Measurements from ENCODE around the gene C9orf85.

DNA sequence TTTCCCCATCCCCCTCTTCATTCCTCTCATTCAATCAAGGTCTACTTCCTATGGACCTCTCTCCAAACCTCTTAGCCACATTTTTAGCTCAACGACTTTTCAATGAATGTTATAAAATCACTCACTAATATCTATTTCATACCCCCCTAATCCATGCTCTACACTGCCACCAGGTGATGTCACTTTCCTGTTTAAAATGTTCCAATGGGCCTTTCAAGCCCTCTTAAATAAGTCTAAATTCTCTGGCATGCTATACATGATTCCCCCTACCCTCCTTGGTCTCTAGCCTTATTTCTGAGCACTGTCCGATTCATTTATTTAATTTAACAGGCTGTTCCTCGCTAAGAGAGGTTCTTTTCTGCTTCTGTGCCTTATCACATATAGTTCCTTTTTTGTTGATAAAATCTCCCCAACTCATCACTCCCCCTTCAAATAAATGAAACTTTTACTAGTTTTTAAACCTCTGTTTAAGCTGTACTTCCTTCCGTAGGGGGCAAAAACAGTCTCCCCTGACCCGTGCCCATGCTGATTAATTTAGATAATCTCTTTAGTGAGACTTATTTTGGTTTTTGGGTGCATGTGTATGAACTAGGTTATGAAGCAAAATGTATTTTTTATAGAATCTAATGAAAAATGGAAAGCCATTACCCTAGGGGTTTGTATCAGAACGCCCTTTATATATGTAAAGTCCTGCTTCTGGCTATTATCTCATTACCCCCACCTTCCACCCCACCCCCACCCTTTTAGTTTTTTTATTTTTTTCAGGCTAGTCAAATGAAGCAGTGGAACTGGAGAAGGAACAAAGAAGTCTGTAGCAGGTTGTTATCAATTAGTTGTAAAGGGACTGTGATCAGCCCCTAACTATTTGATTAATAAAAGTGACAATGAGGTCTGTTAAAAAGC, 9.5 kb upstream of the C9orf85 start:
- TF ChIP-seq CREB1 (CRISPR knock-in tag; IDR thresholded peaks at IDR 0.05) (no peak), ELF4 (CRISPR knock-in tag; IDR thresholded peaks at IDR 0.05; ENCODE audit: low read depth) (no peak), SP1 (CRISPR knock-in tag; conservative IDR thresholded peaks at IDR 0.05) (no peak)
- TF ChIP-seq, protein P1, sequence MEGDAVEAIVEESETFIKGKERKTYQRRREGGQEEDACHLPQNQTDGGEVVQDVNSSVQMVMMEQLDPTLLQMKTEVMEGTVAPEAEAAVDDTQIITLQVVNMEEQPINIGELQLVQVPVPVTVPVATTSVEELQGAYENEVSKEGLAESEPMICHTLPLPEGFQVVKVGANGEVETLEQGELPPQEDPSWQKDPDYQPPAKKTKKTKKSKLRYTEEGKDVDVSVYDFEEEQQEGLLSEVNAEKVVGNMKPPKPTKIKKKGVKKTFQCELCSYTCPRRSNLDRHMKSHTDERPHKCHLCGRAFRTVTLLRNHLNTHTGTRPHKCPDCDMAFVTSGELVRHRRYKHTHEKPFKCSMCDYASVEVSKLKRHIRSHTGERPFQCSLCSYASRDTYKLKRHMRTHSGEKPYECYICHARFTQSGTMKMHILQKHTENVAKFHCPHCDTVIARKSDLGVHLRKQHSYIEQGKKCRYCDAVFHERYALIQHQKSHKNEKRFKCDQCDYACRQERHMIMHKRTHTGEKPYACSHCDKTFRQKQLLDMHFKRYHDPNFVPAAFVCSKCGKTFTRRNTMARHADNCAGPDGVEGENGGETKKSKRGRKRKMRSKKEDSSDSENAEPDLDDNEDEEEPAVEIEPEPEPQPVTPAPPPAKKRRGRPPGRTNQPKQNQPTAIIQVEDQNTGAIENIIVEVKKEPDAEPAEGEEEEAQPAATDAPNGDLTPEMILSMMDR (IDR thresholded peaks at IDR 0.05) = no peak
- TF ChIP-seq, protein P2, sequence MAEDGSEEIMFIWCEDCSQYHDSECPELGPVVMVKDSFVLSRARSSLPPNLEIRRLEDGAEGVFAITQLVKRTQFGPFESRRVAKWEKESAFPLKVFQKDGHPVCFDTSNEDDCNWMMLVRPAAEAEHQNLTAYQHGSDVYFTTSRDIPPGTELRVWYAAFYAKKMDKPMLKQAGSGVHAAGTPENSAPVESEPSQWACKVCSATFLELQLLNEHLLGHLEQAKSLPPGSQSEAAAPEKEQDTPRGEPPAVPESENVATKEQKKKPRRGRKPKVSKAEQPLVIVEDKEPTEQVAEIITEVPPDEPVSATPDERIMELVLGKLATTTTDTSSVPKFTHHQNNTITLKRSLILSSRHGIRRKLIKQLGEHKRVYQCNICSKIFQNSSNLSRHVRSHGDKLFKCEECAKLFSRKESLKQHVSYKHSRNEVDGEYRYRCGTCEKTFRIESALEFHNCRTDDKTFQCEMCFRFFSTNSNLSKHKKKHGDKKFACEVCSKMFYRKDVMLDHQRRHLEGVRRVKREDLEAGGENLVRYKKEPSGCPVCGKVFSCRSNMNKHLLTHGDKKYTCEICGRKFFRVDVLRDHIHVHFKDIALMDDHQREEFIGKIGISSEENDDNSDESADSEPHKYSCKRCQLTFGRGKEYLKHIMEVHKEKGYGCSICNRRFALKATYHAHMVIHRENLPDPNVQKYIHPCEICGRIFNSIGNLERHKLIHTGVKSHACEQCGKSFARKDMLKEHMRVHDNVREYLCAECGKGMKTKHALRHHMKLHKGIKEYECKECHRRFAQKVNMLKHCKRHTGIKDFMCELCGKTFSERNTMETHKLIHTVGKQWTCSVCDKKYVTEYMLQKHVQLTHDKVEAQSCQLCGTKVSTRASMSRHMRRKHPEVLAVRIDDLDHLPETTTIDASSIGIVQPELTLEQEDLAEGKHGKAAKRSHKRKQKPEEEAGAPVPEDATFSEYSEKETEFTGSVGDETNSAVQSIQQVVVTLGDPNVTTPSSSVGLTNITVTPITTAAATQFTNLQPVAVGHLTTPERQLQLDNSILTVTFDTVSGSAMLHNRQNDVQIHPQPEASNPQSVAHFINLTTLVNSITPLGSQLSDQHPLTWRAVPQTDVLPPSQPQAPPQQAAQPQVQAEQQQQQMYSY (CRISPR knock-in tag; IDR thresholded peaks at IDR 0.05) = no peak
- TF ChIP-seq, protein P3, sequence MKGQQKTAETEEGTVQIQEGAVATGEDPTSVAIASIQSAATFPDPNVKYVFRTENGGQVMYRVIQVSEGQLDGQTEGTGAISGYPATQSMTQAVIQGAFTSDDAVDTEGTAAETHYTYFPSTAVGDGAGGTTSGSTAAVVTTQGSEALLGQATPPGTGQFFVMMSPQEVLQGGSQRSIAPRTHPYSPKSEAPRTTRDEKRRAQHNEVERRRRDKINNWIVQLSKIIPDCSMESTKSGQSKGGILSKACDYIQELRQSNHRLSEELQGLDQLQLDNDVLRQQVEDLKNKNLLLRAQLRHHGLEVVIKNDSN (CRISPR knock-in tag; IDR thresholded peaks at IDR 0.05) = no peak

All from WTC11 (cell line).